ENCODE results near the gene PTPRQ. TPM values are rescaled to one million over a fixed set of nuclear protein-coding genes. Genes with fewer than 3 reads are reported as not detected.

Gene PTPRQ
- total RNA-seq, 6 experiments from 2014 or later = 0.12 to 0.81 (median 0.22) TPM; not detected in 1

GRCh38 chr12:80627782-80628181 is 183.7 kb downstream of the PTPRQ start:
- peak in 1 of 4 donors; percentile 42 for ATAC-seq
- no peak overlapping the region for H3K27ac ChIP-seq

GRCh38 chr12:80632835-80633234 is 188.8 kb downstream of the PTPRQ start:
- peak in 1 of 3 donors; percentile 14 for DNase-seq
- intact Hi-C loops (cut with DNase I) = no loop called here
- Histone ChIP-seq H3K36me3 (no peaks in the 10 kb centered on the region), H3K27ac (no peak overlapping the region), H3K4me3 (no peak overlapping the region), H3K4me1 (no peaks in the 10 kb centered on the region), H3K9me3 (no peaks in the 10 kb centered on the region), H3K27me3 (no peaks in the 10 kb centered on the region)
- TF ChIP-seq CTCF (IDR thresholded peaks at IDR 0.05) (peak in 3 of 4 donors; percentile 8 to 39 (median 27)), POLR2A (IDR thresholded peaks at IDR 0.05) (no peak)
- peak in 3 of 4 donors; percentile 28 to 45 (median 42) for ATAC-seq
- 11% methylated on average over 3 of the region's 4 CpGs for WGBS (ENCODE audit: insufficient coverage, low coverage, low lambda C conversion rate, missing lambda C conversion rate)

More at GRCh38 chr12:80627782-80628181, 183.7 kb downstream of the PTPRQ start:
- intact Hi-C loops (cut with DNase I) = no loop called here
- DNase-seq = no peak
- Histone ChIP-seq H3K27me3 (no peaks in the 10 kb centered on the region), H3K9me3 (no peaks in the 10 kb centered on the region), H3K4me1 (no peaks in the 10 kb centered on the region), H3K4me3 (no peak overlapping the region), H3K36me3 (no peaks in the 10 kb centered on the region)
- TF ChIP-seq POLR2A (IDR thresholded peaks at IDR 0.05) (no peak), CTCF (IDR thresholded peaks at IDR 0.05) (no peak)

GRCh38 chr12:80634903-80635302 is 190.9 kb downstream of the PTPRQ start:
- DNase-seq = peak in 1 of 3 donors; percentile 47
- ATAC-seq = peak; percentile 78 to 91 (median 86)
- no peaks in the 10 kb centered on the region for H3K36me3 ChIP-seq
- no peak overlapping the region for H3K27ac ChIP-seq
- H3K27me3 ChIP-seq = no peaks in the 10 kb centered on the region
- H3K4me3 ChIP-seq = no peak overlapping the region
- no peaks in the 10 kb centered on the region for H3K4me1 ChIP-seq
- intact Hi-C loops (cut with DNase I) = no loop called here
- WGBS (ENCODE audit: insufficient coverage, low coverage, low lambda C conversion rate, missing lambda C conversion rate) = 29% methylated on average over 6 of the region's 6 CpGs
- TF ChIP-seq CTCF (IDR thresholded peaks at IDR 0.05) (no peak), POLR2A (IDR thresholded peaks at IDR 0.05) (no peak)
- H3K9me3 ChIP-seq = no peaks in the 10 kb centered on the region

- Histone ChIP-seq H3K9me3 (no peaks in the 10 kb centered on the region), H3K4me3 (no peak overlapping the region), H3K36me3 (no peaks in the 10 kb centered on the region), H3K27ac (no peak overlapping the region), H3K27me3 (no peaks in the 10 kb centered on the region), H3K4me1 (no peaks in the 10 kb centered on the region)
- ATAC-seq (no peak), DNase-seq (no peak)
- TF ChIP-seq CTCF (IDR thresholded peaks at IDR 0.05) = no peak
- TF ChIP-seq POLR2A (IDR thresholded peaks at IDR 0.05) = no peak
- 76% methylated on average over 4 of the region's 4 CpGs for WGBS (ENCODE audit: insufficient coverage, low coverage, low lambda C conversion rate, missing lambda C conversion rate)
- intact Hi-C loops (cut with DNase I) = no loop called here
Measured at GRCh38 chr12:80636832-80637231, 192.8 kb downstream of the PTPRQ start.

- no peak overlapping the region for H3K27ac ChIP-seq
- H3K36me3 ChIP-seq = no peaks in the 10 kb centered on the region
- 79% methylated on average over 2 of the region's 2 CpGs for WGBS (ENCODE audit: insufficient coverage, low coverage, low lambda C conversion rate, missing lambda C conversion rate)
- intact Hi-C loops (cut with DNase I) = no loop called here
- TF ChIP-seq POLR2A (IDR thresholded peaks at IDR 0.05) (no peak), CTCF (IDR thresholded peaks at IDR 0.05) (no peak)
- H3K4me1 ChIP-seq = no peaks in the 10 kb centered on the region
- peaks cover 0 to 4% of the 10 kb centered on the region in 2 donors for H3K27me3 ChIP-seq
- DNase-seq = no peak
- no peaks in the 10 kb centered on the region for H3K9me3 ChIP-seq
- ATAC-seq = no peak
- no peak overlapping the region for H3K4me3 ChIP-seq
Measured at GRCh38 chr12:80641936-80642335, 197.9 kb downstream of the PTPRQ start.

All from right lobe of liver (tissue), 6 donors.